GM13976 (cell line): Measurements from ENCODE around the gene TIGD4.

Source experiments
- DNase-seq: peaks from one replicate; pipeline ENCODE4 v3.0.0; 2012; ENCODE audit warnings: low spot score
- in situ Hi-C: fragments of 300-500 bp; cut with MboI; formaldehyde crosslinking; loops from one replicate; pipeline ENCODE4 v1.12.0; 2022; ENCODE audit warnings: low sequenced_read_pairs, mixed read lengths, inconsistent platforms; ENCODE audit not compliant: unreplicated experiment
- TF ChIP-seq, protein P1 (sequence below): IDR thresholded peaks from 2 replicates; pipeline ENCODE4 v1.5.1; 2012; ENCODE audit warnings: borderline replicate concordance, mild to moderate bottlenecking; ENCODE audit not compliant: insufficient read depth; ENCODE audit errors: extremely low read depth, missing control alignments, control extremely low read depth

Gene TIGD4

DNA sequence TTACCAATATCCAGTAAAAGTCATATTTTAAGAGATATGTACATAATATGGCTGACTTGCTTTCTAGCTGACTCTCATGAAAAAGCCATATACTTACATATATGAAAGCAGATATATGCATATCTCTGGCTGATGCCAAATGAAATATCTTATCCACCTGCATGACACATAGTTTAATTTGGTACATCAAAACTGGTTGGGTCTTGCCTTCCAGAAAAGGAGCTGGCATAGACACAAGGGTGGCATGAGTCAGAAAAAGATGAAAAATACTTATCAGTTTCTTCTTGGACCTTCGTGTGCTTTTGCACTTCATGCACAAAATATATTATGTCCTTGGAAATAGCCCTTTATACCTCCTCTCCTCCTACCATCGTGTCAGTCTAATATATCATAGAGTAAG lies 32.1 kb downstream of the TIGD4 start:
- DNase-seq: no peak
- in situ Hi-C loops: no loop called here
- TF ChIP-seq, protein P1, sequence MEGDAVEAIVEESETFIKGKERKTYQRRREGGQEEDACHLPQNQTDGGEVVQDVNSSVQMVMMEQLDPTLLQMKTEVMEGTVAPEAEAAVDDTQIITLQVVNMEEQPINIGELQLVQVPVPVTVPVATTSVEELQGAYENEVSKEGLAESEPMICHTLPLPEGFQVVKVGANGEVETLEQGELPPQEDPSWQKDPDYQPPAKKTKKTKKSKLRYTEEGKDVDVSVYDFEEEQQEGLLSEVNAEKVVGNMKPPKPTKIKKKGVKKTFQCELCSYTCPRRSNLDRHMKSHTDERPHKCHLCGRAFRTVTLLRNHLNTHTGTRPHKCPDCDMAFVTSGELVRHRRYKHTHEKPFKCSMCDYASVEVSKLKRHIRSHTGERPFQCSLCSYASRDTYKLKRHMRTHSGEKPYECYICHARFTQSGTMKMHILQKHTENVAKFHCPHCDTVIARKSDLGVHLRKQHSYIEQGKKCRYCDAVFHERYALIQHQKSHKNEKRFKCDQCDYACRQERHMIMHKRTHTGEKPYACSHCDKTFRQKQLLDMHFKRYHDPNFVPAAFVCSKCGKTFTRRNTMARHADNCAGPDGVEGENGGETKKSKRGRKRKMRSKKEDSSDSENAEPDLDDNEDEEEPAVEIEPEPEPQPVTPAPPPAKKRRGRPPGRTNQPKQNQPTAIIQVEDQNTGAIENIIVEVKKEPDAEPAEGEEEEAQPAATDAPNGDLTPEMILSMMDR: no peak

DNA sequence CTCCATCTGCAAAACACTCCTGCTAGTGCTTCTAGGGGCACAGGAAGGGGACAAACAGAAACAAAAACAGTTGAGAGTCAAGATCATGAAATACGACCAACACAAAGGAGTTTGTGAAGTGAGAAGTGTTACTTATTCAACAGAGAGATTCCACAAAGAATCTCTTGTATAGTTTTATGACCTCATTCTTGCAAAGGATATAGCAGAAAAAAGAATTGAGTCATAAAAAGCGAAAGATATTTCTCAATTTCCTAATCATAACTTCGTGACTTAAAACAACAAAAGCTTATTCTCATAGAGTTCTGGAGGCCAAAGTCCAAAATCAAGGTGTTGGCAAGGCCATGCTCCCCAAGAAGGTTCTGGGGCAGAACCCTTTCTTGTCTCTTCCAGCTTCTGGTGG lies 40.7 kb downstream of the TIGD4 start:
- in situ Hi-C loops: loop anchor here (10.0 kb wide), 1 partner anchor 94 kb away; no protein-coding TSS in a partner anchor
- TF ChIP-seq, protein P1: no peak
- no peak for DNase-seq

DNA sequence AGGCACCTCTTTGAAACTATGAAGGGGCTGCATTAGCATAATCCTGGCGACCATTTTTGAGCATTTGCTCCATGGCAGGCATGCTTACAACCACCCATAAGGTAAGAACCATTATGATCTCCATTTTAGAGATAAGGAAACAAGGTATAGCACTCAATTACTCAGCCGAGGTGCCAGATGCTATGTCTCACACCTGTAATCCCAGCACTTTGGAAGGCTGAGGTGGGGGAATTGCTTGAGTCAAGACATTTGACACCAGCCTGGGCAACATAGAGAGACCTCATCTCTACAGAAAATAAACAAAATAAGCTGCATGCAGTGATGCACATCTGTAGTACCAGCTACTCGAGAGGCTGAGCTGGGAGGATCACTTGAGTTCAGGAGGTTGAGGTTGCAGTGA lies 43.6 kb downstream of the TIGD4 start:
- DNase-seq: no peak
- in situ Hi-C loops: loop anchor here (10.0 kb wide), 1 partner anchor 91 kb away; no protein-coding TSS in a partner anchor
- TF ChIP-seq, protein P1: no peak

DNA sequence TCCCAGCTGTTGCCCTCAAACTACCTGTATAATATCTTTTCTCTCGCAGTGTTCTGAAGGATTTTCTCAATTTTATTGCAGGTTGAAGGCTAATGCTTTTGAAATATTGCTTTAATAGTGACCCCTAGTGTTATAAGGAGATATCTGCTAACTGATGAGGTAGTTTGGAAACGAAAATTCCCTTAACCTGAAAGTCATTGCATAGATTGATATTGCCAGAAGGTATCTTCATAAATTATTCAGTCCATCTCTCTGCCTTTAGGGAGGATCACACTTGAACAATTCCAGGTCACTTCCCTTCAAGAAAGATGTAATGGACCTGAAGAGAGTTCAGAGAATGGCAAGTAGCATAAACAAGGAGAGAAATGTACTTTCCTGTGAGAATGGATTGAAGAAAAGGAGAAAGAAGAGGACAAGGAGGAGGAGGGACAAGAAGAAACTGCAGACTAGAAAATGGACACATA lies 44.1 kb downstream of the TIGD4 start:
- TF ChIP-seq, protein P1: peak; percentile 40
- peak; percentile 52 for DNase-seq
- in situ Hi-C loops: loop anchor here (10.0 kb wide), 1 partner anchor 91 kb away; no protein-coding TSS in a partner anchor

DNA sequence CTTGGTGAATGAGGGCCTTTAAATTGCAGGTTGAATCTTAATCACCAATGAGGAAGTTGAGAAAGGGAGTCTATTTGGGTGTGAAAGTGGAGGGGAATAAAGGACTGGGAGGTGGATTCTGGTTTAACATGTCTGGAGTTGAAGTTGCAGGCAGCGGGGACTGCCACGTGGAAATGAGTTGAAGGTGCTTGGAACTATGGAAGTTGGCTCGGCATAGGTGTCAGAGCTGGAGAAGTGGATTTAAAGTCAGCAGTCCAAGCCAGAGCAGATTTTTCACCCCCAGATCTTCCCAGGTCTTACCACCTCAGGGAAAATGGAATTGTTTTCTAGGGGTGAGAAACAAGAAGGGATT lies 44.9 kb downstream of the TIGD4 start:
- in situ Hi-C loops: loop anchor here (10.0 kb wide), 1 partner anchor 90 kb away; no protein-coding TSS in a partner anchor
- no peak for DNase-seq

DNA sequence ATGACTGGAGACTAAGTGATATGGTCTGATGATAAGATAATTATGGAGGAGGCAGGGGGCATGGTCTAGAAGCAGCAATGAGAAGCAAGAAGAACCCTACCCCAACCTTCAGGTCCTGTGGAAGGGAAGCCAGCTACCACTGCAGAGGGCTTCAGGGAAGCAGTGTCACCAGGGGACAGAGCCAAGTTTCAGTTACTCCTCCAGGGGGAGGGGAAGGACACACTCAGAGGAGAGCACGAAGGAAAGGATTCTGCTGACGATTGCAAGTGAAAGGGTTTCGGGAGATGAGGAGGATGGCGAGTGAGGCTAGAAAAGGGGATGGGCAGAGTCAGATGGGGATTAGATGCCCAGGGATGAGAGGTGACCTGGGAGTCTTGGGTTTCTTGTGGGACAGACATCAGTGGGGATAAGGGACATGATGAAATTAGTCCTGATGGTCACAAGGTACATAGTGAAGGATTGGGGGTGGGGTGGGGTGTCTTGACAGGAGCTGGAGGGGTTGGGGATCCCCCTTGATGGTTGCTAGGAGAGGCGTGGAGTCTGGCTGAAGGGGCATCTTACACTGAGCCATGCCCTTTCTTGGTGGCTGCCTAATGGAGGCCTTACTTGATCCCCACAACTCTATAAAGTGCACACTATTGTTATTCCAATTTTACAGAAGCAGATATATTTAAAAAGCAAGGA lies 45.4 kb downstream of the TIGD4 start:
- in situ Hi-C loops: loop anchor here (10.0 kb wide), 1 partner anchor 89 kb away; no protein-coding TSS in a partner anchor
- TF ChIP-seq, protein P1: no peak
- no peak for DNase-seq

More for the DNA sequence above, 44.9 kb downstream of the TIGD4 start:
- TF ChIP-seq, protein P1: no peak

DNA sequence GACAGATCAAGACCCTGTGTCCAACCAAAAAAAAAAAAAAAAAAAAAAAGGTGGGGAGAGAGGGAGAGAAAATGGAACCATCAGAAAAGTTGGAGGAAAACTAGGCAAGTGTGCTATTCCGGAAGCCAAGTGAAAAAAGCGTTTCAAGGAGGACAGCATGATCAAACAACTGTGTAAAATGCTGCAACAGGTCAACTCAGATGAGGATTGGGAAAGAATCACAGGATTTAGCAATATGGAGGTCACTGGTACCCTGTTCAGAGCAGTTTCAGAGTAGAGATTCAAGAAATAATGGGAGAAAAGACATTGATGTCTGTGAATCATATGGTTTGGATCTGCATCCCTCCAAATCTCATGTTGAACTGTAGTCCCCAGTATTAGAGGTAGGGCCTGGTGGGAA lies 47.5 kb downstream of the TIGD4 start:
- TF ChIP-seq, protein P1: no peak
- no peak for DNase-seq
- in situ Hi-C loops: loop anchor here (10.0 kb wide), 1 partner anchor 87 kb away; no protein-coding TSS in a partner anchor
